DMS53 treated with DMSO at 0.1 percent for 48 hours (cell line): ENCODE measurements around the gene NPAS3.

Experiments used
- DNase-seq: peaks from one replicate; lab custom pipeline; 2025; ENCODE audit not compliant: unreplicated experiment; lab: John Stamatoyannopoulos, UW

The NPAS3 gene

GRCh38 chr14:33534632-33535031, 596.0 kb downstream of the NPAS3 start:
- DNase-seq: no peak

- no peak for DNase-seq
Measured at GRCh38 chr14:33539918-33540357, 601.3 kb downstream of the NPAS3 start.

DNA sequence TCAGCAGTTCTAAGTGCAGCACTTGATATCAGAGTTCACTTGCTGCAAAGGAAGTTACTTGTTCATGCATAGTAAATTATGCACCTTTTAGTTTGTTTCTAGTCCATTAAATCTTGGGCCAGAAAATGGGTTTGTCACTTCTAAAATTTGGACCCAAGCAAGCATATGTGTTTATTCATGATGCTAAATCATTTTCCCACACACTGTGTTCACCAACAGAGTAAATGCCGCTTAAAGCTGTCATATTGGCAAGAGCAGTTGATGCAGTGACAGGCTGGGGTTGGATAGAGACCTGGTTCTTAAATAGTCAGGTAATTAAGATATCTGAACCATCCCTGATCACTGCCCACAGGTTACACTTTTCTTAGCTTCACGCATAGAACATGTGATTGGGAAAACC, 602.5 kb downstream of the NPAS3 start:
- no peak for DNase-seq

DNA sequence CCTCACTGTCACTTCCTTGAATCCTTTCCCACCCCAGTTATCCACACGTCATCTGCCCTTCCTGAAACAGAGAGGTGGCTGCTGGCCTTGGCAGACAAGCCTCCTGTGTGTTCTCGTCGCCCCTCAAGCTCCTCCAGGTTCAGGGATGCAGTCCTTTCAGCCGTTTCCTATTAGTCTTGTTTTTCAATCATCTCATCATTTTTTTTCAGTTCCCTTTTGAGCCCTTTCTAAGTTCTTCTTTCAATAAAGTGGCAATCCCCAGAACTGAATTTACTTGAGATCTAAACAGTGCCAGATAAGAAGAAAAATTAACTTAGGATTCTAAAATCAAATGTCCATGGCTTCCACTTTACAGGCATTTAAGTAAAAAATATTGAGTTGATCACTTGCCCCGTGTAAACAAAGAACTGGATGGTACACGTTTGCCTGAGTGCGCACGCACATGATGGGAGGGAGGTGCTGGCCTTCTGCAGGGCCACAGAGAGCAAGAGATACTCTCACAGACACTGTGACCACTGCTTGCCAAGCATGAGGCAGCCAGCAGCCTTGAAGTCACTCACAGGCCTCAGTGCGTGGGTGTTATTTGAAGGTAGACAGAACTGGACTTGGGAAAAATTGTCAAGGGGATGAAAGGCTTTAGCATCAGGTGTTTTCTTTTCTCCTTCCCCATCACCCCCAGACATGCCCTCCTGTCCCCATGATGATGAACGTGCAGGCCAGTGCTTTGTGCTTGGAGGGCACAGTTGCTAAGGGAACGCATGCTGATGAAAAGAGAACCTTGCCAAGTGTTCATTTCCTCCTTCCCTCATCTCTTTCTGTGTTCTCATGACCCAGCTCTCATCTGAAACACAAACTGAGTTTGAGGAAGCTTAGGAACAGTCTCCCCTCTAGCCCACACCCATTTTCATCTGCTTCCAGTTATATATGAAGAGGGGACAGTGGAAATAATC, 603.9 kb downstream of the NPAS3 start:
- no peak for DNase-seq

- DNase-seq: no peak
Measured at GRCh38 chr14:33545696-33546095, 607.0 kb downstream of the NPAS3 start.

- no peak for DNase-seq
Measured at GRCh38 chr14:33548606-33549005, 609.9 kb downstream of the NPAS3 start.

GRCh38 chr14:33551963-33552362, 613.3 kb downstream of the NPAS3 start:
- no peak for DNase-seq

GRCh38 chr14:33553706-33554278, 615.1 kb downstream of the NPAS3 start:
- no peak for DNase-seq

DNA sequence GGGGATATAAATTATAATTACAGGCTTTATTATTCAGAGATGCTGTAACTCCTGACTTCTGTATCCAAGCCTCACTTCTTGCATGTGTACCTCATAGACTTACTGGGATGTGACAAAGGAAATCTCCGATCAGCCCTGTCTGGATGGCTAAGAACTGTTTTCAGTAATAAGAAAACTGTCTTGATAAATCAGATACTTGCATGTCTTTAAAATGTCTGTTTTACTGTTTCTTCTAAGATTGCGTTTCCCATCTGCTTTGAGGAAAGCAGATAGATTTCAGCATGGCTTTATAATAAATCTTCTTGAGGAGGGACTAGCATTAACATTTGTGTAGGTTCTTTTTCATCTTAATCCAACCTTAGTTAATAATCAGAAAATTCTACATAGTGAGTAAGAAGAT, 616.3 kb downstream of the NPAS3 start:
- DNase-seq: no peak

GRCh38 chr14:33555710-33556350, 617.2 kb downstream of the NPAS3 start:
- no peak for DNase-seq

DNA sequence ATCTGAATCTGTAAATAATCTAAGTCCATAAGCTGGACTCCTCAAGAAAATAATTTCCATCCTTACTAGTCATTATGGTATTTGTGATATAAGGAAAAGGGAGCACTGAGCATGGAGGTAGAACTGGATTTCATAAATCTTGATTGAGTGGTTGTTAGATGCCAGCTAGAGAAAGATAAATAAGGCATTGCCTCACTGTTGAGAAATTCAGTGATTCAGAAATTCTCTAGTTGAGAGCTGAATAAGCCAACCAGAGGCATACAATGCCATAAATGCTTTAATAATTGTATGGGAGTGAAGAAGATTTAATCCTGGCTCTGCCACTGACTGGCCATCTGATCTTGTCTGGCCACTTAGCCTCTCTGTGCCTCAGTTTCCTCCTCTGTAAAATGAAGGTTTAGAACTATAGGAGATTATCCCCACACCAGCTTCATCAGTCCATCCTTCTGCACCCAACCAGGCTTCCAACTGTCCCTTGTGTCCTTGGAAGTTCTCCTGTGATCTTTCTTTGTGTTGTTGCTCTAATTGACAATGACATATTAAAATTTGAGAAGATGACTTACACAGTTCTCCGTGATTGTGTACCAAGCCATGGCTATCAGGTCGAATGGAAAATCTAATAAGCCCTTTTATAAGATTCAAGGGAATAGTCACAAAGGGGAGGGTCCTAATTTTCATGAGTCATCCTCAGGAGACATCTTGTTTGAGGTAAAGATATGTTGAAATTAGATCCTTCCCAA, 617.9 kb downstream of the NPAS3 start:
- no peak for DNase-seq

- no peak for DNase-seq
Measured at GRCh38 chr14:33560718-33561431, 622.2 kb downstream of the NPAS3 start.

DNA sequence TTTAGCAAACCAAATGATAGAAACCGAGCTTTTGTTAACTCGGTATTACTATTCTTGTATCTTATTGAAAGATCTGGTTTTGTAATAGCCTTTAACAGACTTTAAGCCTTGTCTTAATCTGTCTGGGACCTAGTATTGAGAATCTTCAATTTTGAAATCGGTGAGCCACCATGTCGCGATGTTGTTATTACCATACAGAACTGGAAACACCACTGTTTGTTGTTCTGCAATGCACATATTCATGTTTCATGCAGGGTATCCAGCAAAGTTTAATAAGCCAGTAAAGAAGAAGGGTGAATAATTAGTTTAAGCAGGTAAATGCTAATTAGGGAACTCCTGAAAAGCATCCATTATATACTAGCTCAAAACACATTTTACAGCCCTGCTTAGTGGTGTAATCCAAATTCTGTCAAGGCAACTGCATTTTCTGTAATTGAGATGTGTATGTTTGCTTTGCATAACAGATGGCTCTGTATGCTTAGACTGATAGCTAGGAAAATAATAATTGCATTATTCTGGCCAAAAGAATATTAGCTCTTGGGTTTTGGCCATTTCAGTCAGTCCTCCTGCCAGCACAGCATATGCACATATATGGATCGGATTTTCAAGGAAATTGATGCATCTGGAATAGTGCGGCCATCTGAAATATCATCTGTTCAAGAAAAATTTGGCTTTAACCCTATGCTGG, 623.0 kb downstream of the NPAS3 start:
- DNase-seq: no peak

GRCh38 chr14:33563191-33563900, 624.7 kb downstream of the NPAS3 start:
- no peak for DNase-seq

- DNase-seq: no peak
Measured at GRCh38 chr14:33563901-33564197, 625.2 kb downstream of the NPAS3 start.

- DNase-seq: no peak
Measured at GRCh38 chr14:33564774-33565630, 626.3 kb downstream of the NPAS3 start.

GRCh38 chr14:33566082-33566481, 627.4 kb downstream of the NPAS3 start:
- no peak for DNase-seq

- DNase-seq: no peak
Measured at GRCh38 chr14:33567023-33567728, 628.5 kb downstream of the NPAS3 start.
